Effector memory CD4-positive, alpha-beta T cell (primary cell): ENCODE data around the gene CENPL.
A peak's percentile ranks its signal among the peaks of the same experiment; 100 is the strongest.

Experiments used
- DNase-seq, 3 donors: peaks; one replicate each; pipeline ENCODE4 v3.0.0-alpha.2; 2020
- H3K27ac ChIP-seq: 2 replicates; pipeline ENCODE4 v1.7.0; 2013; ENCODE audit warnings: mild to moderate bottlenecking, low read length, moderate library complexity; ENCODE audit not compliant: insufficient read depth, poor library complexity, severe bottlenecking
- H3K27me3 ChIP-seq: replicated peaks from 2 replicates; pipeline ENCODE4 v1.7.0; 2013; ENCODE audit warnings: mild to moderate bottlenecking, low read length; ENCODE audit not compliant: insufficient read depth, control insufficient read depth, poor library complexity, severe bottlenecking
- H3K36me3 ChIP-seq: 2 replicates; pipeline ENCODE4 v1.7.0; 2013; ENCODE audit warnings: mild to moderate bottlenecking, low read length, moderate library complexity; ENCODE audit not compliant: control insufficient read depth, insufficient read depth
- H3K4me1 ChIP-seq: 2 replicates; pipeline ENCODE4 v1.7.0; 2013; ENCODE audit warnings: low read length, mild to moderate bottlenecking; ENCODE audit not compliant: control insufficient read depth, insufficient read depth, poor library complexity, severe bottlenecking
- H3K4me3 ChIP-seq: 2 replicates; pipeline ENCODE4 v1.7.0; 2013; ENCODE audit warnings: low read length, low read depth, mild to moderate bottlenecking; ENCODE audit not compliant: insufficient read depth, poor library complexity, severe bottlenecking
- H3K9me3 ChIP-seq: 2 replicates; pipeline ENCODE4 v1.7.0; 2013; ENCODE audit warnings: mild to moderate bottlenecking, low read length, moderate library complexity; ENCODE audit not compliant: control insufficient read depth
- total RNA-seq, 3 donors: gene quantifications; one replicate each; lab custom pipeline; 2026; lab: John Stamatoyannopoulos, UW

Gene CENPL
- 7.6 to 10.8 (median 9.3) reads per million in 3 donors for total RNA-seq

GRCh38 chr1:173824315-173825081 lies at the start of gene CENPL, which contains the start of gene DARS2:
TSS of gene CENPL (minus strand) at chr1:173824883. CDS start at chr1:173811299, 13,584 bp downstream.
TSS of gene DARS2 (plus strand) at chr1:173824673. CDS start at chr1:173825230, 557 bp downstream.
- Histone ChIP-seq H3K36me3 (no peaks in the 10 kb centered on the region), H3K4me3 (peak within 1 kb of the TSS; percentile 91), H3K4me1 (peaks cover 14% of the 10 kb centered on the region), H3K27ac (peak within 1 kb of the TSS; percentile 89), H3K9me3 (no peaks in the 10 kb centered on the region), H3K27me3 (no peaks in the 10 kb centered on the region)
- peak; percentile 81 to 90 (median 88) for DNase-seq

DNA sequence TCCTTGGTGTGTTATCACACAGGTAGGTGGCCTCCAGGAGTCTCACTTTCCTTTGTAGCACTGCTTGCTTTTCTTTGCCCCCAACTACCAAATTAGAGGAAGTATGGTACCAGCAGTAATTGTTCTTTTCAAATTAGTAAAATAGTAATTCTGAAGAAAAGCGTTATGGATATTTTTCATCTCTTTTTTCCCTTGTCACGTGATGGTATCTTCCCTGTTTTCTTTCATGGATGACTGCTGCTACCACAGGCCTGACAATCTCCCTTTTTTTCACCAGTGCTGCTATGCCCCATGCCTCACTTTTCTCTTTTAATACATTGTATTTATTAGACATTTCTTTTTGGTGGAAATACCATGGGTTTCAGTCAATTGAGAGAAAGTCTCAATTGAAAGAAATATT lies 46.8 kb upstream of the CENPL start:
- no peak for DNase-seq
- H3K27ac ChIP-seq, result peak overlapping the region; percentile 18
- peaks cover 22% of the 10 kb centered on the region for H3K4me1 ChIP-seq
- peaks cover 4% of the 10 kb centered on the region for H3K36me3 ChIP-seq
- no peaks in the 10 kb centered on the region for H3K9me3 ChIP-seq
- H3K27me3 ChIP-seq, result no peaks in the 10 kb centered on the region
- no peak overlapping the region for H3K4me3 ChIP-seq

- Histone ChIP-seq H3K27me3 (no peaks in the 10 kb centered on the region), H3K36me3 (peaks cover 4% of the 10 kb centered on the region), H3K9me3 (no peaks in the 10 kb centered on the region), H3K4me1 (peaks cover 24% of the 10 kb centered on the region), H3K27ac (peak overlapping the region; percentile 43), H3K4me3 (no peak overlapping the region)
- DNase-seq, result no peak
Measured at GRCh38 chr1:173871091-173871490, 46.4 kb upstream of the CENPL start.

DNA sequence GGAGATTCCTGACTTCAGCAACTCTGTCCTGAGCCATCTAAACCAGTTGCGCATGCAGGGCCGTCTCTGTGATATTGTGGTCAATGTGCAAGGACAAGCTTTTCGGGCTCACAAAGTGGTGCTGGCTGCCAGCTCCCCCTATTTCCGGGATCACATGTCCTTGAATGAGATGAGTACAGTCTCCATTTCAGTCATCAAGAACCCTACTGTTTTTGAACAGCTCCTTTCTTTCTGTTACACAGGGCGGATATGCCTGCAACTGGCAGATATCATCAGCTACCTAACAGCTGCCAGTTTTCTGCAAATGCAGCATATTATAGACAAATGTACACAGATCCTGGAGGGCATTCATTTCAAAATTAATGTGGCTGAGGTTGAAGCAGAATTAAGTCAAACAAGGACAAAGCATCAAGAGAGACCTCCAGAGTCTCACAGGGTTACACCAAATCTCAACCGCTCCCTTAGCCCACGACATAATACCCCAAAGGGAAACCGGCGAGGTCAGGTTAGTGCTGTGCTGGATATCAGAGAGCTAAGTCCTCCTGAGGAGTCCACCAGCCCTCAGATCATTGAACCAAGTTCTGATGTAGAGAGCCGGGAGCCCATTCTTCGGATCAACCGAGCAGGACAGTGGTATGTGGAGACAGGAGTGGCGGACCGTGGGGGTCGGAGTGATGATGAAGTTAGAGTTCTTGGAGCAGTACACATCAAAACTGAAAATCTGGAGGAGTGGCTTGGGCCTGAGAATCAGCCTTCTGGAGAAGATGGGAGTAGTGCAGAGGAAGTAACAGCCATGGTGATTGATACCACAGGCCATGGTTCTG lies 45.8 kb upstream of the CENPL start:
- Histone ChIP-seq H3K36me3 (peaks cover 4% of the 10 kb centered on the region), H3K27ac (peak overlapping the region; percentile 43), H3K4me3 (peak overlapping the region; percentile 8), H3K9me3 (no peaks in the 10 kb centered on the region), H3K4me1 (peaks cover 31% of the 10 kb centered on the region), H3K27me3 (no peaks in the 10 kb centered on the region)
- DNase-seq, result peak; percentile 4 to 17 (median 9)

- DNase-seq, result no peak
- peak overlapping the region; percentile 78 for H3K4me3 ChIP-seq
- peak overlapping the region; percentile 94 for H3K27ac ChIP-seq
- H3K36me3 ChIP-seq, result peaks cover 19% of the 10 kb centered on the region
- H3K4me1 ChIP-seq, result peaks cover 41% of the 10 kb centered on the region
- no peaks in the 10 kb centered on the region for H3K27me3 ChIP-seq
- H3K9me3 ChIP-seq, result no peaks in the 10 kb centered on the region
Measured at GRCh38 chr1:173869021-173869359, 44.3 kb upstream of the CENPL start.

DNA sequence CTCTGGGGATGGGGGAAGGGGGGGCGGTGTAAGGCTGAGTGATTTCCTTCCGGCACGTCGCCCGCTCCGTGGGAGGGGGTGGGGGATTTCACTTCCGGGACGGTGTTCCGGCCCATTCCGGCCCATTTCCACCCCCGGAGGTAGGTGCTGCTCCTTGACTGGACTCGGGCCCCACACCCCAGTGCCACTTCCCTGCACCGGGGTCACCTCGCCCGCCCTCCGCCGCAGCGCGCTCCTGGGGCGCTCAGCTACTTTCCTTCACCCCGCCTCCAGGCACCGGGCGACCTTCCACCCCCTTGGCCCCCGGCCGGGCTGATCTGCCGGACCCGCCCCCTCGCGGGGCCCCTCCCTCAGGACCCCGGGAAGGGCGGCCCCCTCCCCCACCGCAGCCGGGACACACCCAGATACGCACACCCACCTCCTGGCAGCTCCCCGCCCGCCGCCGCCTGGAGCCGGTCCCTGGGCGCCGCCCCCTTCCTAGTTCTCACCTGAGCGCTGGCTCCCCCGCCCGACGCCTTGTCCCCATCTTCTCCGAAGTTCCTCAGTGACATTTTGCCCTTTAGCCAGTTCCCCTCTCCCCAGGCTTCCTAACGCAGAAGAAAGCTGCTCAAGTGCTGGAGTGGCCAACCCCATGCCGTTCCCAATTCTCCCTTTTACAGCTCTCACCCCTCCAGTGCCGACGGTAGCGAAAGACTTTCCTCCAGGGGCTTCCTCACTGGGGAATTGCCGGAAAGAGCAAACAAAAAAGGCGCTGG lies 43.8 kb upstream of the CENPL start, which contains the start of gene ZBTB37:
Gene ZBTB37, plus strand, starts transcription at position 115 of the 755 bp plus-strand sequence. CDS start 1,846 bp downstream, outside the sequence.
- H3K4me1 ChIP-seq, result peaks cover 41% of the 10 kb centered on the region
- peaks cover 24% of the 10 kb centered on the region for H3K36me3 ChIP-seq
- no peaks in the 10 kb centered on the region for H3K27me3 ChIP-seq
- H3K4me3 ChIP-seq, result peak within 1 kb of the TSS; percentile 78
- H3K27ac ChIP-seq, result peak within 1 kb of the TSS; percentile 94
- no peaks in the 10 kb centered on the region for H3K9me3 ChIP-seq
- DNase-seq, result peak; percentile 84 to 88 (median 85)

GRCh38 chr1:173867753-173868265 lies 43.1 kb upstream of the CENPL start, which contains the start of gene GAS5:
TSS of gene GAS5 (minus strand) at chr1:173867989.
- Histone ChIP-seq H3K27me3 (no peaks in the 10 kb centered on the region), H3K4me1 (peaks cover 41% of the 10 kb centered on the region), H3K4me3 (peak within 1 kb of the TSS; percentile 78), H3K9me3 (no peaks in the 10 kb centered on the region), H3K27ac (peak within 1 kb of the TSS; percentile 94), H3K36me3 (peaks cover 30% of the 10 kb centered on the region)
- peak; percentile 99 for DNase-seq

DNA sequence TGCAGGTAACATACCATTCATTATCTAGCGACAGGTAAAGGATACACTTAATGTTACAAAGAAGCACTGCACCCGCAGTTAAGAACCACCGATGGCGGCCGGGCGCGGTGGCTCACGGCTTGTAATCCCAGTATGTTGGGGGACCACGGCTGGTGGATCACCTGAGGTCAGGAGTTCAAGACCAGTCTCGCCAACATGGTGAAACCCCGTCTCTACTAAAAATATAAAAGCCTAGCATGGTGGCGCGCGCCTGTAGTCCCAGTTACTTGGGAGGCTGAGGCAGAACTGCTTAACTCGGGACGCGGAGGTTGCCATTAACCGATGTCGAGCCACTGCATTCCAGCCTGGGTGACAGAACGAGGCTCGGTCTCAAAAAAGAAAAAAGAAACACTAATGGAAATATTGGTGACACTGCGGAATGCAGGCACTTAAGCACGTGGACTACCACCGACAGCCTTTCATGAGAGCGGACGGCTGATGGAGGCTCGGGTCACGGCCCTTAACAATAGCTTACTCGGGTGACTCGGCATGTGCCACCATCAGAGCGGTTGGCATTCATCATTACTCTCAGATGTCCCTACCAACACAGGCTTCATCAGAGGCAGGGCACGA lies 42.6 kb upstream of the CENPL start:
- Histone ChIP-seq H3K9me3 (no peaks in the 10 kb centered on the region), H3K4me3 (peak overlapping the region; percentile 78), H3K27me3 (no peaks in the 10 kb centered on the region), H3K27ac (peak overlapping the region; percentile 94), H3K36me3 (peaks cover 35% of the 10 kb centered on the region), H3K4me1 (peaks cover 39% of the 10 kb centered on the region)
- DNase-seq, result no peak
